ENCODE measurements around the gene CACNA1I. TPM values are rescaled to one million over a fixed set of nuclear protein-coding genes. Genes with fewer than 3 reads are reported as not detected.
A peak's percentile ranks its signal among the peaks of the same experiment; 100 is the strongest.

CACNA1I gene
- total RNA-seq, 1 experiment from 2014 or later, result 0.90 TPM

DNA sequence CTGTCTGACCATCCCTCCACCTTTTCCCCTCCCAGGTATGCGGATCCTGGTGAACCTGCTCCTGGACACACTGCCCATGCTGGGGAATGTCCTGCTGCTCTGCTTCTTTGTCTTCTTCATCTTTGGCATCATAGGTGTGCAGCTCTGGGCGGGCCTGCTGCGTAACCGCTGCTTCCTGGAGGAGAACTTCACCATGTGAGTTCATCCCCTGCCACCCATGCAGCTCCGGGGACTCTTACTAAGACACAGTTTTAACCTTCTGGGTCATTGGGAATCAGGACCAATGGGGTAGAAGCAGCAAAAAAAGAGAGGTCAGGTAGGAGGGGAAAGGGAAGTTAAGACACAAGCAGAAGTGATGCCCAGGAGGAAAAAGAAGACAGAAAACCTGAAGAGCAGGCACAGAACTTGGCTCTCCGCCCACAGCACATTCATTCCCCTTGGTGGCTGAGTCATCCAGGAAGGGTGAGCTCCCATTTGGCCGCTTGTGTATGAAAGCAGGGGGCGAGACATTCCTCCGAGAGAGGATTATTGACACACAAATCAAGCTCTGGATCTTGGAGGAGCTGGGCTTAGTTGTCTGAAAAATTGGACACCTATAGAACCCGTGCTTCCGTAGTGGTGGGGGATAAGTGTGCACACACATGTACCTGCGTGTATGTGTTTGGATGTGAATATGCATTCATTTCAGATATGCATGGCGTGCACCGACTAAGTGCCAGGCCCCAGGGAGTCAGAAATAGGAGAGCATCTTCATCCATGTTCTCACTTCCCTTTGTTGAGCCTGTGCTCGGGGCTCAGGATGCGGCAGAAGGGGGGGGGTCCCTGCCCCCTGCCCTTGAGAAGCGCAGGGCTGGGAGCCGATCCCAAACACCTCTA lies 64.2 kb downstream of the CACNA1I start:
- BruUV-seq (replicated peaks), result no TSS peak
- CTCF ChIA-PET, result no interaction called here

DNA sequence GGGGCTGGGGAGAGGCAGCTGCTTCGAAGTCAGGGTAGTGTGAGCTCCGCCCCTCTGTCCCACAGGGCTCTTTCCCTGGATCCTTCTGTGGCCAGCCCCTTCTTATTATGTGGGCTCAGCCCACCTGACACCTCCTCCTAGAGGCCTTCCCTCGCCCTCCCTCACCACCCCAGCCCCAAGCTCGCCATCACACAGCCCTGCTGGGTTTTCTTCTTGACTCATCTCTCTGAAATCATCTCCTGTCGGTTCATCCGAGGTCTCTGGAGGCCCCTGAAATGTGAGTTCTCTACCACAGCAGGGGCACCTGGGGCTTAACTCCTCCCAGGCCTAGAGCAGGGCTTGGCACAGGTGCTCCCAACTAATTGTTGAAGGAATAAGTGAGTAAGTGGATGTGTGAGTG lies 65.2 kb downstream of the CACNA1I start:
- ChIA-PET CTCF (no interaction called here), POLR2A (ENCODE audit: low non-redundant PET) (no interaction called here)
- no peaks in the 10 kb centered on the region for H3K27me3 ChIP-seq (replicated peaks; ENCODE audit: insufficient read depth, low read depth, low read length, poor library complexity)
- no peaks in the 10 kb centered on the region for H3K9me3 ChIP-seq (ENCODE audit: low read depth, low read length, poor library complexity, severe bottlenecking)
- H3K4me3 ChIP-seq (ENCODE audit: low read depth, low read length, poor library complexity, severe bottlenecking), result no peak overlapping the region
- DNase-seq (ENCODE audit: low spot score), result no peak
- no peak for TF ChIP-seq EZH2 (IDR thresholded peaks at IDR 0.05; ENCODE audit: borderline replicate concordance, low read depth, low read length, poor library complexity, severe bottlenecking)
- TF ChIP-seq, protein P1, sequence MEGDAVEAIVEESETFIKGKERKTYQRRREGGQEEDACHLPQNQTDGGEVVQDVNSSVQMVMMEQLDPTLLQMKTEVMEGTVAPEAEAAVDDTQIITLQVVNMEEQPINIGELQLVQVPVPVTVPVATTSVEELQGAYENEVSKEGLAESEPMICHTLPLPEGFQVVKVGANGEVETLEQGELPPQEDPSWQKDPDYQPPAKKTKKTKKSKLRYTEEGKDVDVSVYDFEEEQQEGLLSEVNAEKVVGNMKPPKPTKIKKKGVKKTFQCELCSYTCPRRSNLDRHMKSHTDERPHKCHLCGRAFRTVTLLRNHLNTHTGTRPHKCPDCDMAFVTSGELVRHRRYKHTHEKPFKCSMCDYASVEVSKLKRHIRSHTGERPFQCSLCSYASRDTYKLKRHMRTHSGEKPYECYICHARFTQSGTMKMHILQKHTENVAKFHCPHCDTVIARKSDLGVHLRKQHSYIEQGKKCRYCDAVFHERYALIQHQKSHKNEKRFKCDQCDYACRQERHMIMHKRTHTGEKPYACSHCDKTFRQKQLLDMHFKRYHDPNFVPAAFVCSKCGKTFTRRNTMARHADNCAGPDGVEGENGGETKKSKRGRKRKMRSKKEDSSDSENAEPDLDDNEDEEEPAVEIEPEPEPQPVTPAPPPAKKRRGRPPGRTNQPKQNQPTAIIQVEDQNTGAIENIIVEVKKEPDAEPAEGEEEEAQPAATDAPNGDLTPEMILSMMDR (conservative IDR thresholded peaks at IDR 0.05; ENCODE audit: low read depth, low read length), result no peak
- intact Hi-C loops (cut with micrococcal nuclease; ENCODE audit: unreplicated experiment), result no loop called here
- BruUV-seq (replicated peaks), result no TSS peak
- H3K36me3 ChIP-seq (ENCODE audit: insufficient read depth, low read length, poor library complexity, severe bottlenecking), result no peaks in the 10 kb centered on the region
- H3K27ac ChIP-seq (ENCODE audit: low read depth, low read length, poor library complexity, severe bottlenecking), result no peak overlapping the region
- H3K4me1 ChIP-seq (ENCODE audit: insufficient read depth, low read length, poor library complexity, severe bottlenecking), result peaks cover 19% of the 10 kb centered on the region

More for the DNA sequence above, 64.2 kb downstream of the CACNA1I start:
- POLR2A ChIA-PET (ENCODE audit: low non-redundant PET), result interaction anchor here (0.7 kb wide), 1 partner anchor 222 kb away, joined by 7 read pairs; no protein-coding TSS in a partner anchor
- Histone ChIP-seq H3K27ac (ENCODE audit: low read depth, low read length, poor library complexity, severe bottlenecking) (no peak overlapping the region), H3K27me3 (replicated peaks; ENCODE audit: insufficient read depth, low read depth, low read length, poor library complexity) (no peaks in the 10 kb centered on the region), H3K4me1 (ENCODE audit: insufficient read depth, low read length, poor library complexity, severe bottlenecking) (peaks cover 19% of the 10 kb centered on the region), H3K36me3 (ENCODE audit: insufficient read depth, low read length, poor library complexity, severe bottlenecking) (no peaks in the 10 kb centered on the region), H3K4me3 (ENCODE audit: low read depth, low read length, poor library complexity, severe bottlenecking) (no peak overlapping the region), H3K9me3 (ENCODE audit: low read depth, low read length, poor library complexity, severe bottlenecking) (no peaks in the 10 kb centered on the region)
- intact Hi-C loops (cut with micrococcal nuclease; ENCODE audit: unreplicated experiment), result no loop called here
- no peak for TF ChIP-seq EZH2 (IDR thresholded peaks at IDR 0.05; ENCODE audit: borderline replicate concordance, low read depth, low read length, poor library complexity, severe bottlenecking)
- TF ChIP-seq, protein P1 (conservative IDR thresholded peaks at IDR 0.05; ENCODE audit: low read depth, low read length), result no peak
- peak; percentile 91 for DNase-seq (ENCODE audit: low spot score)

DNA sequence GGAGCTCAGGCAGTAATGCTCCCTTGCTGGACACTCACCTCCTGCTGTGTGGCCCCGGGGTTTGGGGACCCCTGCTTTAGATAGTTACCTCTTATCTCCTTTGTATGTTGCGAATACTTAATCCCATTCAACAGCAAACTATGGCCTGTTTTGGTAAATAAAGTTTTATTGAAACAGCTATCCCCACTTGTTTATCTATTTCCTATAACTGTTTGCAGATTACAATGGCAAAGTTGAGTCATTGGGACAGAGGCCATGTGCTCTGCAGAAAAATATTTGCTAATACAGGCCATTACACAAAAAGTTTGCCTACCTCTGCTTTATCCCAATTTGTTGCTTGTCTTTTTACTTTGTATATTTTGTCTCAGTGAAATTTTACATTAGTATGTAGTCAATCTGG lies 68.4 kb downstream of the CACNA1I start:
- Histone ChIP-seq H3K4me1 (ENCODE audit: insufficient read depth, low read length, poor library complexity, severe bottlenecking) (peaks cover 19% of the 10 kb centered on the region), H3K4me3 (ENCODE audit: low read depth, low read length, poor library complexity, severe bottlenecking) (no peak overlapping the region), H3K27ac (ENCODE audit: low read depth, low read length, poor library complexity, severe bottlenecking) (no peak overlapping the region), H3K9me3 (ENCODE audit: low read depth, low read length, poor library complexity, severe bottlenecking) (no peaks in the 10 kb centered on the region), H3K36me3 (ENCODE audit: insufficient read depth, low read length, poor library complexity, severe bottlenecking) (no peaks in the 10 kb centered on the region), H3K27me3 (replicated peaks; ENCODE audit: insufficient read depth, low read depth, low read length, poor library complexity) (no peaks in the 10 kb centered on the region)
- intact Hi-C loops (cut with micrococcal nuclease; ENCODE audit: unreplicated experiment), result no loop called here
- ChIA-PET POLR2A (ENCODE audit: low non-redundant PET) (no interaction called here), CTCF (no interaction called here)
- no peak for DNase-seq (ENCODE audit: low spot score)
- BruUV-seq (replicated peaks), result no TSS peak
- TF ChIP-seq, protein P1 (conservative IDR thresholded peaks at IDR 0.05; ENCODE audit: low read depth, low read length), result no peak
- no peak for TF ChIP-seq EZH2 (IDR thresholded peaks at IDR 0.05; ENCODE audit: borderline replicate concordance, low read depth, low read length, poor library complexity, severe bottlenecking)
